Esophagus (tissue), 2 donors: ENCODE results near the gene AAR2. TPM values are rescaled to one million over a fixed set of nuclear protein-coding genes. Genes with fewer than 3 reads are reported as not detected.
A peak's percentile ranks its signal among the peaks of the same experiment; 100 is the strongest.

Source experiments
- H3K27ac ChIP-seq, 2 donors: one replicate each; pipeline ENCODE4 v1.5.1; 2013; ENCODE audit warnings: low read depth in 2 of 2, mild to moderate bottlenecking in 2 of 2, inconsistent platforms in 1 of 2, low read length in 1 of 2, moderate library complexity in 1 of 2
- H3K27me3 ChIP-seq, 2 donors: one replicate each; pipeline ENCODE4 v1.6.1; 2013; ENCODE audit warnings: low read length in 2 of 2, control low read depth in 1 of 2, mild to moderate bottlenecking in 1 of 2; ENCODE audit not compliant: insufficient read depth in 2 of 2, control insufficient read depth in 1 of 2
- H3K36me3 ChIP-seq, 2 donors: one replicate each; pipeline ENCODE4 v1.6.1; 2013; ENCODE audit warnings: low read length in 1 of 2; ENCODE audit not compliant: control insufficient read depth in 2 of 2, insufficient read depth in 2 of 2
- H3K4me1 ChIP-seq, 2 donors: one replicate each; pipeline ENCODE4 v1.6.1; 2013; ENCODE audit warnings: low read length in 1 of 2; ENCODE audit not compliant: control insufficient read depth in 2 of 2, insufficient read depth in 2 of 2
- H3K4me3 ChIP-seq, 2 donors: one replicate each; pipeline ENCODE4 v1.5.1; 2013; ENCODE audit warnings: low read length in 2 of 2, mild to moderate bottlenecking in 2 of 2, low read depth in 1 of 2, moderate library complexity in 1 of 2
- H3K9me3 ChIP-seq, 2 donors: one replicate each; pipeline ENCODE4 v1.6.1; 2013; ENCODE audit warnings: mild to moderate bottlenecking in 2 of 2, low read depth in 1 of 2, low read length in 1 of 2, moderate library complexity in 1 of 2; ENCODE audit not compliant: control insufficient read depth in 2 of 2, insufficient read depth in 1 of 2
- WGBS, 2 donors: extraction: QIAGEN DNeasy Blood & Tissue Kit; methylation state at CpG; one replicate each; pipeline ENCODE4 v1.1.7; 2013; 5-methylcytosine and 5-hydroxymethylcytosine counted together
- polyA plus RNA-seq, 2 donors: library from polyadenylated mRNA; stranded (reverse); fragments of 200-250 nt; gene quantifications; one replicate each; pipeline ENCODE4 v1.2.3, GENCODE V29; 2013
- donor health status: healthy with polysubstance abuse.
- donor health status: Bipolar disorder and iron deficiency.

Gene AAR2
- polyA plus RNA-seq, 2 donors, result 8.4 to 16.5 TPM

GRCh38 chr20:36305602-36306551, 69.6 kb downstream of the AAR2 start, which contains the start of gene DLGAP4:
TSS of gene DLGAP4 (plus strand) at chr20:36306339. CDS start at chr20:36431718, 125,379 bp downstream.
- whole genome bisulfite sequencing, 2 donors, result 2 to 3% methylated on average over 32 to 96 of the region's 96 CpGs
- peak within 1 kb of the TSS in 1 of 2 donors; percentile 41 for H3K4me3 ChIP-seq
- H3K27me3 ChIP-seq, result peaks cover 0 to 30% of the 10 kb centered on the region in 2 donors
- H3K36me3 ChIP-seq, result no peaks in the 10 kb centered on the region
- H3K9me3 ChIP-seq, result no peaks in the 10 kb centered on the region
- no peak within 1 kb of the TSS for H3K27ac ChIP-seq
- H3K4me1 ChIP-seq, result peaks cover 5 to 6% of the 10 kb centered on the region in 2 donors

Other genes starting within 250 kb of the AAR2 start
- gene EPB41L1, start 81.7 kb upstream of the AAR2 start, polyA plus RNA-seq, result 10 to 100 TPM; 30.2 to 35.0 TPM
- 10 to 100 TPM; 15.8 to 24.3 TPM for gene DLGAP4, start 69.9 kb downstream of the AAR2 start, polyA plus RNA-seq